Measurements from ENCODE around the gene LDLRAD1.
"Not testable (repeated sequence)": the region's sequence is repeated elsewhere in the genome, so short reads cannot be mapped to it uniquely, and the experiment has no call there.

LDLRAD1 gene

DNA sequence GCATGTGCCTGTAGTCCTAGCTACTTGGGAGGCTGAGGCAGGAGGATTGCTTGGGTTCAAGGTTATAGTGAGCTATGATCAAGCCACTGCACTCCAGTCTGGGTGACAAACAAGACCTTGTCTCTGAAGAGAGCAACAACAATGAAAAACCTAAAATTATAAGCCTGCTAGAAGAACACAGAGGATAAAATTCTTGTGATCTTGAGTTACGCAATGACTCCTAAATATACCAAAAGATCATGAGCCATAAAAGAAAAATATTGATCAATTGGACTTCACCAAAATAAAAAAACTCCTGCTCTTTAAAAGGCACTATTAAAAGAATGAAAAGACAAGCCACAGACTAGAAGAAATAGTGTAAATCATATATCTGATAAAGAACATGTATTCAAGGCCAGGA, 22.3 kb downstream of the LDLRAD1 start:
- in situ Hi-C loops (cut with HindIII; ENCODE audit: low sequenced_read_pairs), result no loop called here

DNA sequence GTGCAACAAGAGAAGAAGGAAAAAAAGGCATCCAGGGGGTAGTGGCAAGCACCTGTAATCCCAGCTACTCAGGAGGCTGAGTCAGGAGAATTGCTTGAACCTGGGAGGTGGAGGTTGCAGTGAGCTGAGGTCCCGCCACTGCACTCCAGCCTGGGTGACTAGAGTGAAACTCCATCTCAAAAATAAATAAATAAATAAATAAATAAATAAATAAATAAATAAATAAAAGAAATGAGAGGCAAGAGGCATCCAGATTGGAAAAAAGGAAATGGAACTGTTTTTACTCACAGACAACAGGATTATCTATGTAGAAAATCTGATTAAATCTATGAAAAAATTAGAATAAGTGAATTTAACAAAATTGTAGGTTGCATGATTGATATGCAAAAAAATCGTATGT, 23.5 kb downstream of the LDLRAD1 start:
- in situ Hi-C loops (cut with HindIII; ENCODE audit: low sequenced_read_pairs), result not testable (repeated sequence)

DNA sequence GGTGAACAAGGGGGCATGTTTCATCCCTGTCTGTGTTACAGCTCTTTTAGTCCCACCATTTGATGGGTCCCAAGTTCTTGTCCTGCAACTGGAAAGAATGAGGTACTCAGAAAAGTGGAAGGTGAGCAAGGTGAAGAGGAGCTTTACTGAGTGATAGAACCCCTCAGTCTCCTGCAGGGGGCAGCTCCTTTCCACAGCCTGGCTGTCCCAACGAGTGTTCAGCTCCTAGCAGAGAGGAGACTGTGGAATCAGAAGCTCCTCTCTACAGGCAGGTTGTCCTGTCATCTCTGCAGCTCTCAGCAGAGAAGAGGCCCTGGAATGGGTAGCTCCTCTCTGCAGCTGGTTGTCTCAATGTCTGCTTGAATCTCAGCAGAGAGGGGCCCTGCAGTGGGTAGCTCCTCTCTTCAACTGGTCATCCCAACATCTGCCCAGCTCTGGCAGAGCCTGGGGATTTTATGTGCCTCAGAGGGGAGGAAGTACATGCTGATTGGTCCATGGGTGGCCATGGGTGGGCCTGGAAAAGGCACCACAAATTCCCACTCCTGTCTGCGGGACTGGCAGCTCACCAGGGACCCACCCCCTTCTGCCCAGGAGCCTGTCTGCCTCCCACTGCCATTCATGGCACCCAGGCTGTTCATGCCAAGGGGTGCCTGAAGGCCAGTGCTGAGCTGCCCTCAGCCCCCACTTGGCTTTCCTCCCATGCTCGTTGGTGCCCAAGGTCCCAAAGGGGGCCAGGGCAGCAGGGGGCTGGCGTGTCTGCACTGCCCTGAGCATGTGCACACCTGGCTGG, 25.7 kb downstream of the LDLRAD1 start:
- in situ Hi-C loops (cut with HindIII; ENCODE audit: low sequenced_read_pairs), result no loop called here

DNA sequence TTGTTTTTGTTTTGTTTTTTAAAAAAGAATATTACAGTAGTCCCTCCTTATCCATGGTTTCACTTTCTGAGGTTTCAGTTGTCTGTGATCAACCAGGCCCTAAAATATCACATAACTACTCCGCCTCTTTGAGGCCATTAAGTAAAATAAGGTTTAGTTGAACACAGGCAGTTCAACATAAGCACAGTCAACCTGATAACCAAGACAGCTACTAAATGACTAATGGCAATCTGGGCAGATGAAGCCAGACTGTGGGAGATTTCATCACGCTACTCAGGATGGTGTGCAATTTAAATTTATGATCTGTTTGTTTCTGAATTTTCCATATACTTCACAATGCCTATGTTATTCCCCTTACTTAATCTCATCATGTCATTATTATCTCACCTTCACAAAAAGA, 30.1 kb downstream of the LDLRAD1 start:
- in situ Hi-C loops (cut with HindIII; ENCODE audit: low sequenced_read_pairs), result no loop called here

DNA sequence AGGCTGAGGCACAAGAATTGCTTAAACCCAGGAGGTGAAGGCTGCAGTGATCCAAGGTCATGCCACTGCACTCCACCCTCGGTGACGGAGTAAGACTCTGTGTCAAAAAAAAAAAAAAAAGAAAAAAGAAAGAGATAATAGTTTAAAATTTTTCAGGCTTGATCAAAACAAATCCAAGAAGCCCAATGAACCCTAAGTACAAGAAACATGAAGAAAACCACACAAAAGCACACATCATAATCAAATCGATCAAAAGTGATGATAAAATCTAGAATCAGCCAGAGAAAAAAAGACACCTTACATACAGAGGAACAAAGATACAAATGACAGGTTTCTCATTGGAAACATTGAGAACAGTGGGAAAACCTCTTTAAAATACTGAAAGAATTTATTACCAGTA, 31.5 kb downstream of the LDLRAD1 start:
- in situ Hi-C loops (cut with HindIII; ENCODE audit: low sequenced_read_pairs), result no loop called here

DNA sequence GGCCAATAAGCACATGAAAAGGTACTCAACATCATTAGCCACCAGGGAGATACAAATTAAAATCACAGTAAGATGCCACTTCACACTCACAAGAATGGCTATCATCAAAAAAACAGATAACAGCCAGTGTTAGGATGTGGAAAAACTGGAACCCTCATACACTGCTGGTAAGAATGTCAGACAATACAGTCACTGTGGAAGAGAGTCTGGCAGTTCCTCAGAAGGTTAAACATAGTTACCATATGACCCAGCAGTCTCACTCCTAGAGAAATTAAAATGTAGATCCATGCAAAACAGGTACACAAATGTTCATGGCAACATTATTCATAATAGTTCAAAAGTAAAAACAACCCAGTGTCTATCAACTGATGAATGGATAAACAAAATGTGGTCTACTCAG, 33.3 kb downstream of the LDLRAD1 start:
- in situ Hi-C loops (cut with HindIII; ENCODE audit: low sequenced_read_pairs), result no loop called here

DNA sequence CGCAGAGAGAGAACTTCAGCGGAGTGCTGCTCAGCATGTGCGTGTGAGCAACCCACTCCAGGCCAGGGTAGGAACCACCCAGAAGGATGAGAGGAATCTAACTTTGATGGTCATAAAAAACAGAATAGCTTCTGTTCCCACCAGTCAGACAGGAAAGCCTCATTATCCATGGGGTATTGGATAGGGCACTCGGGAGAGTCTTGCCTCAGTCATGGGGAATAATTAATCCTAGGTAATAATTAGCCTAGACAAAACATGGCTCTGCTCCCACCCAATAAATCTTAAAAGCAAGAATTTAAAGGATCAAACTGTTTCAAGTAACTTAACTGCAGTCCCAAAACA, 35.3 kb downstream of the LDLRAD1 start:
- in situ Hi-C loops (cut with HindIII; ENCODE audit: low sequenced_read_pairs), result no loop called here

DNA sequence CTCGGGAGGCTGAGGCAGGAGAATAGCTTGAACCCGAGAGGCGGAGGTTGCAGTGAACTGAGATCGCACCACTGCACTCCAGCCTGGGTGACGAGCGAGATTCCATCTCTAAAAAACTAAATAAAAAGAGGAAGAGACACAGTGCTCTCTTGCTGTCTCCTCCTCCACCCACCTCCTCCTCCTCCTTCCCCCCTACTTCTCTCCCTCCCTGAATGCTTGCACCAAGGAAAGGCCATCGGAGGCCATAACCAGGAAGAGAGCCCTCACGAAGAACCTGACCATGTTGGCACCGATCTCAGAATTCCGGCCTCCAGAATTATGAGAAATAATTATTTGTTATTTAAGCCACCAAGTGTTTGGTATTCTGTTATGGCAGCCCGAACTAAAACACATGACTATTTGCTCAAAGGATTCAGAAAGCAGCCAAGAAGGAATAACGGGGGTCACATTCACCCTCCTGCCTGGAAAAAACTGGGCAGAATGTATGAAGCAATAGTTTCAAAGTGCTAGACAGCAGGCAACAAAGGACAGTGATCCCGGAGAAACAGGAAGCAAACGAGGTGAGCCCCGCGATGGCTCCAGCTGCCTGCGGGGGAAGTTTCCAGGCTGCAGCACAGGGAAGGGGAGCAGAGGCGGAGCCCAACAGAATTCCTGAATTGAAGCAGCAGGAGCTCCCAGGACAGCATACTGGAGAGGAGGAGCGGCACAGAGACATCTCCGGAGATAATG, 35.8 kb downstream of the LDLRAD1 start:
- in situ Hi-C loops (cut with HindIII; ENCODE audit: low sequenced_read_pairs), result no loop called here

DNA sequence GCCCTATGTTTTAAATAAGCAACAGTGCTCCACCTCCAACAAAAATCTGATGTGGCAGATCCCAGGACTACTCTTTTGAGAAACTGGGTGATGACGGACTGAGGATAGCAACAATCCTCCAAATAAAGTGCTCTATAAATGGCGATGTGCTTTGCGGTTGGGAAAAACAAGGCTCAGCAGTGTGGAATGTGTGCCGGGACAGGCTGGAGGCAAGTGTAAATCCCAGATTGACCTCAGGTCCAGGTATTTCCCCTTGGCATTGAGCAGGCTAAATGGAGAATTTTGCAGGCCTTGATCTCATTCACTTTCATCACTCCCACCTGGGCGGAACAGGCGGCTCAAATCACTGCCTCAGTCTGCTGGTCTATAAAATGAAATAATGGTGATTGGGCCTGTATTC, 36.8 kb downstream of the LDLRAD1 start:
- in situ Hi-C loops (cut with HindIII; ENCODE audit: low sequenced_read_pairs), result no loop called here

DNA sequence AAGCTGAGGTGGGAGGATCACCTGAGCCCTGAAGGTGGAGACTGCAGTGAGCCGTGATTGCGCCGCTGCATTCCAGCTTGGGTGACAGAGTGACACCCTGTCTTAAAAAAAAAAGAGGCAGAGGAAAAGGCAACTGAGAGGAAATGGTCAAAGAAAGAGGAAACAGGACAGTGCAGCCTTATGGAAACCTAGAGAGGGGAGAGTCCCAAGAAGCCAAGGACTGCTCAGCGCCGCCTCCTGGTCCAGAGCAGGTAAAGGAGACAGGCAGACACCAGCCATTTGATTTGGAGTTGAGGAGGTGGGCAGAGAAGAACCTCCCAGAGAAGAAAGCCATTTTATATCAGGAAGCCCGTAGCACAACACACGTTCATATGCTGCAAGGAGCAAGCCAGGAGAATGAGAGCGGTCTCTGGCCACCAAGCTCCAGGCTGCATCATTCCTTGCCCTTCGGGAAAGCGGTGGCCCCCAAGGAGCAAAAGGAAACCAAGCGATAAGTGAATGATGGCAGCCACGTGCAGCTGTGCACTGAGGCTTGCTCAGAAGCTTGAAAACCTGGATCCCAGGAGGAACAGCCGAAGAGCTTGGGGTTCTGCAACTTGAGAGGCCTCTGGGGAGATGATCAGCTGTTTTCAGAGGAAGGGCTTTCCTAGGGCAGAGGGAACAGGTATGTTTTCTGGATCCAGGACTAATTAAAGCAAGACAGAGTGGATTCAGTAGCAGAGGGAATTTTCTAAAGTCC, 38.1 kb downstream of the LDLRAD1 start:
- in situ Hi-C loops (cut with HindIII; ENCODE audit: low sequenced_read_pairs), result no loop called here

DNA sequence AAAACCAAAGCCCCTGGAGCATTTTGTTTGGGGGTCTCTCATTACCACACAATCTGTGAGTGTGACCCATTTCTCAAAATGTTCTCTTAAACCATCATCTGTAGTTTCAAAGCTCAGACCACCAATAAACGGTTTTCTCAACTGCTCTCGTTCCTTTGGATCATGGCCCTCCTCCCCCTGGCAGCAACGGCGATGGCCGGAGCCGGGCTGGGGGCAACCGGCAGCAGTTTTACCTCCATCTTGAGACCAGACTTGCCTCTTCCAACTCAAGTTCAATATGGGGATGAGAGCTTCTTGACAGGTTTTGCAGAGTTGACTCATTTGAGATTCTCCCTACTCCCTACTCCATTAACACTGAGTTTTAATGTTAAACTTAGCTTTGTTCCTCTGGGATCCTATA, 42.1 kb downstream of the LDLRAD1 start:
- in situ Hi-C loops (cut with HindIII; ENCODE audit: low sequenced_read_pairs), result no loop called here

DNA sequence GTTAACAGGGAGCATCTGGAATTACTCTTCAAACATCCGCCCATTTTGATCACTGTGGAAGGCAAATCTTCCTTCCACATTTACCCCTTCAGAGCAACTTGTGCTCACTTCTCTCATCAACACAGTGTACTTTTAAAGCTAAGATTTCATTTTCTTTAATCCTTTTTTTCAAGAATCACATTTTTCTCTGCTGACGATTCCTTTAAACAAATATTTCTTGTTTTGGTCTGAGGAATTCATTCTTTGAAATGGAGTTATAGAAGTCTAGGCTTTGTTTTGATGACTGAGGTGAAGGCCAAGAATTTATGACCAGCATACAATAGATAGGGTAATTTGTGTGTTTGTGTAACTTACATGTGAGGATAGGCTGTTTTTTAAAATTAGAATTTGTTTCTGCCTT, 46.3 kb downstream of the LDLRAD1 start:
- in situ Hi-C loops (cut with HindIII; ENCODE audit: low sequenced_read_pairs), result no loop called here

DNA sequence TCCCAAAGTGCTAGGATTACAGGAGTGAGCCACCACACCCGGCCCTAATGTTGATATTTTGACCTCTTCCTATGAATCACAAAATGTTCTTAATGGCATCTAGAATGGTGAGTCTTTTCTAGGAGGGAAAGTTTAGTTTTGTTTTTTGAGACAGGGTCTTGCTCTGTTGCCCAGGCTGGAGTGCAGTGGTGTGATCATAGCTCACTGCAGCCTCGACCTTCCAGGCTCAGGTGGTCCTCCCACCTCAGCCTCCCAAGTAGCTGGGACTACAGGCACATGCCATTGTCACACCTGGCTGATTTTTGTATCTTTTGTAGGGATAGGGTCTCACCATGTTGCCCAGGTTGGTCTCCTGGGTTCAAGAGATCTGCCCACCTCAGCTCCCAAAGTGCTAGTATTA, 48.7 kb downstream of the LDLRAD1 start:
- in situ Hi-C loops (cut with HindIII; ENCODE audit: low sequenced_read_pairs), result not testable (repeated sequence)

DNA sequence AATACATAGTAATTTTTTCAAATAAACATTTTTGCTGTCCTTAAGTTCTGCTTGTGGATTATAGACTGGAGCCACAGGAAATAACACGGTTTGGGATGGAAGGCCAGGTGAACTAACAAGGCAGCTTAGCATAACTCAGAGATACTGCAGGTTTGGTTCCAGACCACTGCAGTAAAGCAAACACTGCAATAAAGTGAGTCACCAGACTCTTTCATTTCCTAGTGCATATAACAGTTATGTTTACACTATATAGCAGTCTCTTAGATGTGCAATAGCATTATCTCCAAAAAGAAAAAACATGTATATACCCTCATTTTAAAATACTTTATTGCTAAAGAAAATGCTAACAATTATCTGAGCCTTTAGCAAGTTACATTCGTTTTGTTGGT, 49.9 kb downstream of the LDLRAD1 start:
- in situ Hi-C loops (cut with HindIII; ENCODE audit: low sequenced_read_pairs), result no loop called here

DNA sequence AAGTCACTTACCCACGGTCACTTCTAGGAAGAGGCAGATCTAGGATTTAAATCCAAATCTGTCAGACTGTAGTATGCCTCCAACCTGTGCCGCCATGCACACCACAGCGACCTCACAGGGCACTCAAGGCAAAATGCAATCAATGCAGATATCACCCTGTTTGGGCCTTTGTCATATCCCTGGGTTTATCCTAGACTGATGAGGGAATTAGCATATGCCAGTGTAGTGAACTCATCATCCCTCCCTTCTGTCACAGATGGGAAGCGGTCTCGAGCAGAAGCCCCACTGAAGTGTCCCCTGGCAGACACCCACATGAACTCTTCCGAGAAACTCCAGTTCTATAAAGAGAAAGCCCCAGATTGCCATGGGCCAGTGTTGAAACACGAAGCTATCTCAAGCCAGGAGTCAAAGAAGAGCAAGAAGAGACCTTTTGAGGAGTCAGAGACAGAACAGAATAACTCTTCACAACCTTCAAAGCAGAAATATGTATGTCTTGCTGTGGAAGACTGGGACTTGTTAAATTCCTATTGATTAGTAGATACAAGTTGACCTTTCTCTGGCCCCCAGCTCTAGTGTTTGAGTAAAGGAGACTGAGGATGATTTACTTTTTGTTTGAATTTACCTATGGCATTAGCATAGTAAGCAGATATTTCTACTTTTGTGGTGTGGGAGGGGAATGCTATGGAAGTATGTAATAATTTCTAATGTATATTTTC, 50.4 kb downstream of the LDLRAD1 start:
- in situ Hi-C loops (cut with HindIII; ENCODE audit: low sequenced_read_pairs), result no loop called here

DNA sequence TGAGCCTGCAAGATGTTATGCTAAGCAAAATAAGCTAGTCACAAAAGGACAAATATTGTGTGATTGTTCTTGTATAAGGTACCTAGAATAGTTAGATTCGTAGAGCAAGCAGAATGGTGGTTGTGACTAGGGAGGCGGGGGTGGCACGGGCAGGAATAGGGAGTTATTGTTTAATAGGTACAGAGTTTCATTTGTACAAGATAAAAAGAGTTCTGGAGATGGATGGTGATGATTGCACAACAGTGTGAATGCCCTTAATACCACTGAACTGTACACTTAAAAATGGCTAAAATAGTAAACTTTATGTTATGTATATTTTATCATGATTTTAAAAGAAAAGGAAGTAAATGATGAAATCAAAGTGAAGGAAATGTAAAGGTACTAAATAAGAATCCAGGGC, 51.2 kb downstream of the LDLRAD1 start:
- in situ Hi-C loops (cut with HindIII; ENCODE audit: low sequenced_read_pairs), result no loop called here

DNA sequence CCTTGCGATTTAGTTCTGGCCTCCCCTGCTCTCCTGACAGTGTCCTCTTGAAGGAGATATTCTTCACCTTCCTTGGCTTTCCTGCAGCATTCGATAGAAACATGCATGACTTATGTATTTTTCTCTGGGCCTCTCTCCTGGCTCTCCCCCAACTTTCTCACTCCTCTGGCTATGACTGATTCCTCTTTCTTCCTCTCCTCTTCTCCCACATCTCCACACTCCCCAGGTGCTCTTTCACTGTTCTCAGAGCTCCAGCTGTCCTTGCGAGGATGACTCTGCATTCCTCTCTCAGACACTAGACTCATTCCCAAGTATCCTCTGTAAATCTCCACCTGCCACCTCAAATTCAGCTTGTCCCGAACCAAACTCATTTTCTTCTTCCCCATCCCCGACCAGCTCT, 53.9 kb downstream of the LDLRAD1 start:
- in situ Hi-C loops (cut with HindIII; ENCODE audit: low sequenced_read_pairs), result no loop called here

DNA sequence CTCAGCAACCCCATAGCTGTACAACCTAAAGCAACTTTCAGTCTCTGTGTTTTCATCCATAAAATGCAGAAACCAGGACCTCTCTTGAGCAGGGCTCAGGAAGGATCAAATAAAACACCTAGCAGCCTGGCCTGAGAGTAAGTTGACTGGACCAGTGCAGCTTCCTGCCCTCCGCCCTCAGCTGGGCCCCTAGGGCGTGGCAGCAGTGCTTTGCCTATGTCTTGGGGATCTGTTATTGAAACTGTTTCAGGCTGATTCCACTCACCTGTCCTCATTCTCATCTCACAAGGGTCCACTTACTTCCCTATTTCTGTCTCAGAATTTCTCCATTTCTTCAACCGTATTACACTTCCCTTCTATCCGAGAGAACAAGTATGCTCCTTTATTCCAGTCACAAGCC, 54.5 kb downstream of the LDLRAD1 start:
- in situ Hi-C loops (cut with HindIII; ENCODE audit: low sequenced_read_pairs), result no loop called here

DNA sequence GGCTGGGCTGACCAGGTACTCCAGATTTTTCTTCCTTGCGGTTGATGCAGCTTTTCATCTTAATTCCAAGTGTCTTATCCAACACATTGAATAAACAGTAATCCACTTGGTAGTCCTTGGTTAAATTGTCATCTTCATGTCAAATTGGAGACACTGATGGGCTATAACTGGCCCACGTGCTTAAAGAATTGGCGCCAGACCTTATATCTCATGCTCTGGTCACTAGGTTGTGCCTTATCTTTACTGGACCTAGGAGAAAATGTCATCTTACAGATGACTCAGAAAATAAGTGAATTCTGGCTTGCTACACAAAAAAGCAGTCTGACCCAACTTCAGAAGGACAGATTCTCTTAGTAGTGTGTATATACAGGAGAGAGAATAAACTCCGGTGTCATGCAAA, 55.6 kb downstream of the LDLRAD1 start:
- in situ Hi-C loops (cut with HindIII; ENCODE audit: low sequenced_read_pairs), result no loop called here

DNA sequence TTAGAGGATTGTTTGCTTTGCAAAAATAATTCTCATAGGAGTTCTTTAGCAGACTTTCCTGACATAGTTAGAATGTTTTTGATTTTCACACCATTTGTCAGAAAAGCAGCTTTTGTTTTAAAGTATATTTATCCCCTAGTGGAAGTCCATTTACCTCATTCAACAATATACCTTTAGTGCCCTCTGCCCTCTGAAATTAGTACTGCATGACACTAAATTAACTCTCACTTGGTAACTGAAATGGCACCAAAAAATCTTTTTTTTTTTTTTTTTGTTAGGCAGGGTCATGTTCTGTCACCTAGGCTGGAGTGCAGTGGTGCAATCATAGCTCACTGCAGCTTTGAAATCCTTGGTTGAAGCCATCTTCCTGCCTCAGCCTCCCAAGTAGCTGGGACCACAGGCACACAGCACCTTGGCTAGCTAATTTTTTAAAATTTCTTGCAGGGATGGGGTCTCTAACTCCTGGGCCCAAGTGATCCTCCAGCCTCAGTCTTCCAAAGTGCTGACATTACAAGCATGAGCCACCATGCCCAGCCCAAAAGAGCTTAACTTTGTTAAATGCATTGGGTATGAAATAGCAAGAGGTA, 58.2 kb downstream of the LDLRAD1 start:
- in situ Hi-C loops (cut with HindIII; ENCODE audit: low sequenced_read_pairs), result no loop called here

Measured in DLD1 (cell line).